Measurements from ENCODE around the gene TECTB. TPM values are rescaled to one million over a fixed set of nuclear protein-coding genes. Genes with fewer than 3 reads are reported as not detected.

Gene TECTB
- total and polyA plus RNA-seq, 4 experiments from 2014 or later = not detected

DNA sequence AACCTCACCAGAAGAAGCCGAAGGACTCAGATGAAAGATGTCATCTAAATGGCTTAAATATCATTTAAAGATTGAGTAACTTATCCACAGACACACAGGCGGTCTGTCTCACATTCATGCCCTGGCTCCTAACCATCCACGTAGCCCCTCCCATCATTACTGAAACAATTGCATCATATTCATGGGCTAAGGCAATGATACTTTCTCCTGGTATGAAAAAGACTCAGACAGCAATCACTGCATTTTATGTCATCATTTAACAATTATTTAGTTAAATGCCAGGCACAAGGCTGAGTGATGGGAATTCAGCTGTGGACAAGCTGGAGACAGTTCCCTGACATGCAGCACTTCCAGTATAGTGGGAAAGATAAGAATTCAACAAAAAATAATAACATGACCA, 11.2 kb upstream of the TECTB start:
- H3K9me3 Mint-ChIP-seq = no peaks in the 10 kb centered on the region
- H3K36me3 Mint-ChIP-seq = no peaks in the 10 kb centered on the region
- Histone ChIP-seq H3K36me3 (ENCODE audit: insufficient read depth, low read length) (no peaks in the 10 kb centered on the region), H3K27ac (ENCODE audit: low read depth, low read length) (no peak overlapping the region), H3K9me3 (ENCODE audit: control insufficient read depth in 1 of 2, low read length in 2 of 2) (no peaks in the 10 kb centered on the region), H3K4me3 (ENCODE audit: low read length in 2 of 2) (no peak overlapping the region), H3K4me1 (ENCODE audit: insufficient read depth, low read length) (no peaks in the 10 kb centered on the region), H3K27me3 (ENCODE audit: insufficient read depth, low read length) (no peaks in the 10 kb centered on the region)
- H3K4me3 Mint-ChIP-seq = no peak overlapping the region
- ChIA-PET CTCF (ENCODE audit: partially characterized antibody) (no interaction called here), POLR2A (ENCODE audit: partially characterized antibody) (no interaction called here)
- H3K4me1 Mint-ChIP-seq = no peaks in the 10 kb centered on the region
- intact Hi-C loops (cut with micrococcal nuclease) = no loop called here
- H3K27me3 Mint-ChIP-seq = peaks cover 0 to 2% of the 10 kb centered on the region in 2 donors
- H3K27ac Mint-ChIP-seq = no peak overlapping the region
- no peak for DNase-seq

DNA sequence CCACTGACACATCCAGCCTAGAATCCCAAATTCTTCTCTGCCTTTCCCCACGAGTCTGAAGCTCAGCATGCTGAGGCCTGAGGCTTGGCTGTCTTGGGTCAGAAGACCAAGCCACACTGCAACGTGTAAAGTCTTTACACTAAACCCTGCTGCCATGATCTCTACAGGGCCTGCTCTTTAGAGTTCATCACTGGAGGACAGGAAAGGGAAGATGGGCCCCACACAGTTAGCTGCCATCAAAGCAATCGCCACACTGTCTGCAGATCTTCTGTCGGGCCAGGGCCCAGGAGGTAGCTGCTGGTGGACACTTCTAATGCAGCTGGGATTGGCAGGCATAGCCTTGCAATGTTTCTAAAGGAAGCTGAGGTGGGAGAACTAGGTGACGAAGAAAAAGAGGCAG, 8.4 kb upstream of the TECTB start:
- Mint-ChIP-seq H3K27ac (no peak overlapping the region), H3K27me3 (peaks cover 8% of the 10 kb centered on the region in 2 donors), H3K4me3 (no peak overlapping the region), H3K36me3 (no peaks in the 10 kb centered on the region), H3K9me3 (no peaks in the 10 kb centered on the region), H3K4me1 (peaks cover 0 to 1% (median 0%) of the 10 kb centered on the region in 4 donors)
- H3K27ac ChIP-seq (ENCODE audit: low read depth, low read length) = no peak overlapping the region
- no peak overlapping the region for H3K4me3 ChIP-seq (ENCODE audit: low read length in 2 of 2)
- H3K27me3 ChIP-seq (ENCODE audit: insufficient read depth, low read length) = peaks cover 4% of the 10 kb centered on the region
- H3K36me3 ChIP-seq (ENCODE audit: insufficient read depth, low read length) = no peaks in the 10 kb centered on the region
- intact Hi-C loops (cut with micrococcal nuclease) = no loop called here
- no peaks in the 10 kb centered on the region for H3K9me3 ChIP-seq (ENCODE audit: control insufficient read depth in 1 of 2, low read length in 2 of 2)
- no peak for DNase-seq
- CTCF ChIA-PET (ENCODE audit: partially characterized antibody) = no interaction called here
- H3K4me1 ChIP-seq (ENCODE audit: insufficient read depth, low read length) = no peaks in the 10 kb centered on the region
- POLR2A ChIA-PET (ENCODE audit: partially characterized antibody) = no interaction called here

DNA sequence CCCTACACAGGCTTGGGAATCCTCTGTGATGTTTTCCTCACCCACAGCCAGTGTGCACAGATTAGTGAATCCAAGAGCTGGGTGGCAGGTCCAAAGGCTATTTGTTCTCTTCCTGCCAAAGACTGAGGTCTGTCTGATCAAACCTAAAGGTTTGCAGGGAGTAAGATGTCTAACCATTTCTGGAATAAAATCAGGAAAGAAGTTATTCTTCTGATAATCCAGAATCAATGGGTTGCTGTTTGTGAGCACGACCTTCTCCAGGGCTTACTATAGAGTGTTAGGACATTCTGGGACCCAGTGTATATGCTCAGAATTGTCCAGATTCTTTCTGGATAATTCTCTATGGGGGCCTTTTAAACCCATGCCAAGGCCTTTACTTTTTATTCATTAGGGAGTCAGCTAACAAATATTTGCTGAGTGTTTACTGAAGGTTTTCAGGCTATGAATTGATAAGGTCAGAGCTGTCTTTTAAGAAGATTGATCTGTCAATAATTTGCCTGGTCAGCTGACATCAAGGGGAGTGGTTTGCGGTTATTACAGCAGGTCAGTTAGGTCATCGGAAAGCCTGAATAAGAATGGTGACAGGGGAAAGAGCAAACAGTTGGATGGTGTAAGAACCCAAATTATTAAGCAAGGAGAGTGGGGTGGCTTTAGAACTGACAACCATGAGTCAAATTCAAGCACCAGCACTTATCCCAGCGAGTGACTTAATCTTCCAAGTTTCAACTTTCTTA, 7.5 kb upstream of the TECTB start:
- no peaks in the 10 kb centered on the region for H3K36me3 Mint-ChIP-seq
- H3K4me1 Mint-ChIP-seq = peaks cover 0 to 1% (median 0%) of the 10 kb centered on the region in 4 donors
- POLR2A ChIA-PET (ENCODE audit: partially characterized antibody) = no interaction called here
- Histone ChIP-seq H3K27ac (ENCODE audit: low read depth, low read length) (no peak overlapping the region), H3K4me3 (ENCODE audit: low read length in 2 of 2) (no peak overlapping the region), H3K36me3 (ENCODE audit: insufficient read depth, low read length) (no peaks in the 10 kb centered on the region), H3K27me3 (ENCODE audit: insufficient read depth, low read length) (peaks cover 5% of the 10 kb centered on the region), H3K4me1 (ENCODE audit: insufficient read depth, low read length) (no peaks in the 10 kb centered on the region), H3K9me3 (ENCODE audit: control insufficient read depth in 1 of 2, low read length in 2 of 2) (no peaks in the 10 kb centered on the region)
- intact Hi-C loops (cut with micrococcal nuclease) = no loop called here
- peaks cover 8 to 12% of the 10 kb centered on the region in 2 donors for H3K27me3 Mint-ChIP-seq
- no peak overlapping the region for H3K27ac Mint-ChIP-seq
- no peak overlapping the region for H3K4me3 Mint-ChIP-seq
- H3K9me3 Mint-ChIP-seq = no peaks in the 10 kb centered on the region
- DNase-seq = no peak
- CTCF ChIA-PET (ENCODE audit: partially characterized antibody) = no interaction called here

DNA sequence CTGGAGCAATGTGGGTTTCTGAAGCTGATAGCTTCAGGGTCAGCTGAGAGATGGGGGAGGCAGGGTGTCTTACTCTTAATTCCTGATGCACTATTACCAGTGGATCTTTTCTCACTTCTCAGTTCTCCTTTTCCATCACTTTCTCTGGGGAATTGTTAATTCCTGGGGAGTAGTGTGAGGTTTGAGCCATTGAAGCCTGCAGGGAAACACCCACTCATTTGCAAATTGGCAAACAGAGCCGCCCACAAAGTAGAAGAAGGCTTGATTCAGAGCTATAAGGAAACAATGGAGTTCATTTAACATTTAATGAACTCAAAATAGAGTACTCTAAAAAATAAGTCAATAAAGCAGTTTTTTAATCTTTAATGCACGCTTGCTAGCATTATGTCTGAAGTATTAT, 4.3 kb upstream of the TECTB start:
- CTCF ChIA-PET (ENCODE audit: partially characterized antibody) = no interaction called here
- Mint-ChIP-seq H3K27ac (no peak overlapping the region), H3K4me1 (peaks cover 0 to 1% (median 0%) of the 10 kb centered on the region in 4 donors)

DNA sequence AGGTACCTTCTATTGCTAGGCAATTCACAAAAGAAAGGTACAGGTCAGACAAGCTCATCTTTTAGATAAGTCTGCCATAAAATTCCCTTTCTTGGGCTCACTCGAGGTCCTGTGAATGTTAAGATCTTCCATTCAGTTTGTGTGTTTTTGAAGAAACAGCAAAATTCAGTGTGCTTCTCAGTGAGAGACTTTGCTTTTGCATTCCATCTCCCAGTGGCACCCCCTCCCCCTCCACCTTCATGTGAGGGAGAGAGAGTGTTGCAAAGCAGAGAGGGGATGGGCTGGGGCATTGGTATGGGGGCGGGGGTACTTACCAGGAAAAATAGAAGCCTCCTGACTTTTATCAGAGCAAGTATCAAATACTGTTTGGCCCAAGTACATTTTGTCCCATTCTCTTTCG, 3.8 kb upstream of the TECTB start:
- Histone ChIP-seq H3K4me1 (ENCODE audit: insufficient read depth, low read length) (no peaks in the 10 kb centered on the region), H3K36me3 (ENCODE audit: insufficient read depth, low read length) (no peaks in the 10 kb centered on the region), H3K4me3 (ENCODE audit: low read length in 2 of 2) (no peak overlapping the region), H3K27ac (ENCODE audit: low read depth, low read length) (no peak overlapping the region), H3K27me3 (ENCODE audit: insufficient read depth, low read length) (peaks cover 5% of the 10 kb centered on the region), H3K9me3 (ENCODE audit: control insufficient read depth in 1 of 2, low read length in 2 of 2) (no peaks in the 10 kb centered on the region)
- CTCF ChIA-PET (ENCODE audit: partially characterized antibody) = no interaction called here
- Mint-ChIP-seq H3K27me3 (peaks cover 9 to 16% of the 10 kb centered on the region in 2 donors), H3K9me3 (peaks cover 0 to 3% (median 0%) of the 10 kb centered on the region in 8 donors), H3K36me3 (no peaks in the 10 kb centered on the region), H3K4me1 (peaks cover 0 to 1% (median 0%) of the 10 kb centered on the region in 4 donors), H3K27ac (no peak overlapping the region), H3K4me3 (no peak overlapping the region)
- POLR2A ChIA-PET (ENCODE audit: partially characterized antibody) = no interaction called here
- DNase-seq = no peak
- intact Hi-C loops (cut with micrococcal nuclease) = no loop called here

More for the DNA sequence above, 4.3 kb upstream of the TECTB start:
- no peaks in the 10 kb centered on the region for H3K4me1 ChIP-seq (ENCODE audit: insufficient read depth, low read length)
- H3K36me3 ChIP-seq (ENCODE audit: insufficient read depth, low read length) = no peaks in the 10 kb centered on the region
- H3K36me3 Mint-ChIP-seq = no peaks in the 10 kb centered on the region
- DNase-seq = no peak
- peaks cover 0 to 3% (median 0%) of the 10 kb centered on the region in 8 donors for H3K9me3 Mint-ChIP-seq
- peaks cover 5% of the 10 kb centered on the region for H3K27me3 ChIP-seq (ENCODE audit: insufficient read depth, low read length)
- intact Hi-C loops (cut with micrococcal nuclease) = no loop called here
- POLR2A ChIA-PET (ENCODE audit: partially characterized antibody) = no interaction called here
- peaks cover 9 to 16% of the 10 kb centered on the region in 2 donors for H3K27me3 Mint-ChIP-seq
- no peaks in the 10 kb centered on the region for H3K9me3 ChIP-seq (ENCODE audit: control insufficient read depth in 1 of 2, low read length in 2 of 2)
- no peak overlapping the region for H3K27ac ChIP-seq (ENCODE audit: low read depth, low read length)
- H3K4me3 ChIP-seq (ENCODE audit: low read length in 2 of 2) = no peak overlapping the region
- H3K4me3 Mint-ChIP-seq = no peak overlapping the region

DNA sequence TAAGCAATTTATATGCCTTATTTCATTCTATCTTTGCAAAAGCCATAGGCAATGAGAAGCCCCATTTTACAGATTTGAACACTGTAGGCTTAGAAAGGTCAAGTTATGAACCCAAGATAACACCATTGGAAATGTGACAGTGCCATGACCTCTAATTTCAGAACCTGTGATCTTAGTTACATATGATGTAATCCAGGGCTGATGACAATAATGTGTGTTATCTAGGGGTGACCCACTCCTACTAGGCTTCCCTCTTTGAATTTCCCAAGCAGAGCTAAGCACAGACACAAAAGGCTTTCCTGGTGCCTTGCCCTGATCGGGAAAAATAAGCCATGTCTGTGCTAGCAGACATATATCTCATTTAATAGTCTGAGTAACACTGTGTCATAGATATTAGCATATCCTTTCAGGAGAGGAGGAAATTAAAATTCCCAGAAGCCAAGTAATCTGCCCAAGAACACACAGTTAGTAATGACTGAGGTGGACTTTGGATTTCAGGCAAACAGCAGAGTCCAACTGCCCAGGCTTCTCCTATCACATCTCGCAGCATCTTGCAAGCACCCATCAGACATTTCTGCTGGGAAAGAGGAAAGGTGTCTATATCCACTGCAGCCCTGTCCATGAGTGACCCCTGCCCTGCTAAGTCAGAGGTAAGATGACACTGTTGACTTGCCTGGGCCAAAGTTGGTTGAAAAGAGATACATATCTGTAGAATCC, 2.8 kb upstream of the TECTB start:
- H3K4me1 ChIP-seq (ENCODE audit: insufficient read depth, low read length) = no peaks in the 10 kb centered on the region
- no peak for DNase-seq
- no peak overlapping the region for H3K27ac ChIP-seq (ENCODE audit: low read depth, low read length)
- peaks cover 9 to 22% of the 10 kb centered on the region in 2 donors for H3K27me3 Mint-ChIP-seq
- CTCF ChIA-PET (ENCODE audit: partially characterized antibody) = no interaction called here
- no peaks in the 10 kb centered on the region for H3K36me3 Mint-ChIP-seq
- POLR2A ChIA-PET (ENCODE audit: partially characterized antibody) = no interaction called here
- H3K9me3 ChIP-seq (ENCODE audit: control insufficient read depth in 1 of 2, low read length in 2 of 2) = no peaks in the 10 kb centered on the region
- no peak overlapping the region for H3K27ac Mint-ChIP-seq
- peaks cover 0 to 3% (median 0%) of the 10 kb centered on the region in 8 donors for H3K9me3 Mint-ChIP-seq
- intact Hi-C loops (cut with micrococcal nuclease) = no loop called here
- no peaks in the 10 kb centered on the region for H3K36me3 ChIP-seq (ENCODE audit: insufficient read depth, low read length)
- peaks cover 0 to 1% (median 0%) of the 10 kb centered on the region in 4 donors for H3K4me1 Mint-ChIP-seq
- no peak overlapping the region for H3K4me3 Mint-ChIP-seq
- no peak overlapping the region for H3K4me3 ChIP-seq (ENCODE audit: low read length in 2 of 2)
- peaks cover 5% of the 10 kb centered on the region for H3K27me3 ChIP-seq (ENCODE audit: insufficient read depth, low read length)

DNA sequence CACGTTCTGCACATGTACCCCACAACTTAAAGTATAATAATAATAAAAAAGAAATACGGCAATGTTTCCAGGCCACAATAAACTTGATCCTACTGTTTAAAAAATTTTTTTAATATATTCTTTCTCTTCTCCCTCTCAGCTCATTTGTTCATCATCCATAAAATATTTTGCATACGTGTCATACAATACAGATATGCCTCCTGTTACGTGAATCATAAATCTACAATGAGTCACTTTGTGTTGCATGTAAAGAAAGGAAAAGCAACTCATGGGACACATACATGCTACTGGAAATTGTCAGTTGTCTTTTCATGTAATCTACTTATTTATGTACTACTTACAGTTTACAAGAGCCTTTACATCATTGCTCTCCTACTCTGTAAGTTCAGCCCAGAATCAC, 1.1 kb upstream of the TECTB start:
- intact Hi-C loops (cut with micrococcal nuclease) = no loop called here
- H3K9me3 ChIP-seq (ENCODE audit: control insufficient read depth in 1 of 2, low read length in 2 of 2) = no peaks in the 10 kb centered on the region
- ChIA-PET POLR2A (ENCODE audit: partially characterized antibody) (no interaction called here), CTCF (ENCODE audit: partially characterized antibody) (no interaction called here)
- Mint-ChIP-seq H3K27me3 (peaks cover 9 to 27% of the 10 kb centered on the region in 2 donors), H3K9me3 (peaks cover 0 to 3% (median 0%) of the 10 kb centered on the region in 8 donors), H3K4me3 (no peak overlapping the region), H3K36me3 (no peaks in the 10 kb centered on the region), H3K27ac (no peak overlapping the region), H3K4me1 (peaks cover 0 to 1% (median 0%) of the 10 kb centered on the region in 4 donors)
- no peaks in the 10 kb centered on the region for H3K4me1 ChIP-seq (ENCODE audit: insufficient read depth, low read length)
- H3K27ac ChIP-seq (ENCODE audit: low read depth, low read length) = no peak overlapping the region
- DNase-seq = no peak
- H3K4me3 ChIP-seq (ENCODE audit: low read length in 2 of 2) = no peak overlapping the region
- H3K36me3 ChIP-seq (ENCODE audit: insufficient read depth, low read length) = no peaks in the 10 kb centered on the region
- H3K27me3 ChIP-seq (ENCODE audit: insufficient read depth, low read length) = peaks cover 5% of the 10 kb centered on the region

Data from CD4-positive, alpha-beta memory T cell (primary cell).